ENCODE measurements around the gene TSPAN2. TPM values are rescaled to one million over a fixed set of nuclear protein-coding genes. Genes with fewer than 3 reads are reported as not detected.

Gene TSPAN2
- total and polyA plus RNA-seq, 2 experiments from 2014 or later, result 2.8 to 4.1 TPM

DNA sequence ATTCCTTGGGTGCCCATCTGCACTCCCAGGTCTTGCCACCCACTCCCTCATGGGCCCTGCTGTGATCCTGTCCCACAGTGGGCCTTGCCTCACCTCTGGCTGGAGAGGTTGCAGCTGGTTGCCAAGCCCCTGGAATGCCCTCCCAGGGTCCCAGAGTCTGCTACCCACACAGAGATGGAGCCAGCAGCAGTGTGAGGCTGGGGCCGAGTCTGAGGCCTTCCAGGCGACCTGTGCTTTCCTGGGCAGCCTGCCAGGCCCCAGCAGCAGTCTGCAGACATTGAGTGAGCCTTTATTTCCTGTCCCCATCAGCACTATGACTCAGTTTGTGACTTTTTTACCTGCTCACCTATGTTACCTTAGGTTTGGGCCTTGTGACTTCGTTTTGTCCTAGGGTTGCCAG lies 25.0 kb upstream of the TSPAN2 start:
- DNase-seq (ENCODE audit: low spot score), result peak; percentile 35

DNA sequence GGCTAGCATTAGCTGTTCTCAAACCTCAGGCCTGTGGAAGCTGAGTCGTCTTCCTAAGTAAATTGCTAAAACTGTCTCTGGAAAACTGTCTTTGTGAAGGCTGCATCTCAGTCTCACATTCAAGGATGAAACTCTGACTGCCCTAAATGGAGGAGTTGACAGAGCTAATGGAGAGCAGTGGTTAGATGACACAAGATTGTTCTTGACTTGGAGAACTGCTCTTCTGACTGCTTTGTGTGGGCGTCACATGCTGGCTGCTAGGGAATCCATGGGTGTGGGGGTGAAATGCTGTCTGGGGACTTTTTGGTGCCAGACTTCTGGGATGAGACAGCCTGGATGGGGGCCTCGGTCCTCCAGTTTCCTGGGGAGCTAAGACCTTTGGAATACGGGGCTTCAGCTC lies 24.5 kb upstream of the TSPAN2 start:
- Histone ChIP-seq H3K9me2 (replicated peaks; ENCODE audit: insufficient read depth) (no peaks in the 10 kb centered on the region), H3K79me2 (no peaks in the 10 kb centered on the region), H3K4me2 (no peak overlapping the region), H3K4me1 (ENCODE audit: insufficient read depth) (no peaks in the 10 kb centered on the region), H2AFZ (no peak overlapping the region), H4K20me1 (ENCODE audit: insufficient read depth, poor library complexity, severe bottlenecking) (no peaks in the 10 kb centered on the region), H3K4me3 (no peak overlapping the region), H3K27ac (no peak overlapping the region), H3K36me3 (replicated peaks; ENCODE audit: insufficient read depth, low read depth) (no peaks in the 10 kb centered on the region), H3K27me3 (no peaks in the 10 kb centered on the region), H3K9me3 (ENCODE audit: low read depth) (no peaks in the 10 kb centered on the region)
- no peak for TF ChIP-seq EZH2phosphoT487 (IDR thresholded peaks at IDR 0.05; ENCODE audit: low read depth, severe bottlenecking, unreplicated experiment)
- no peak for TF ChIP-seq EZH2 (IDR thresholded peaks at IDR 0.05; ENCODE audit: borderline replicate concordance)
- TF ChIP-seq CTCF (IDR thresholded peaks at IDR 0.05; ENCODE audit: poor library complexity), result no peak
- DNase-seq (ENCODE audit: low spot score), result no peak
- 86% methylated on average over 4 of the region's 4 CpGs for WGBS (ENCODE audit: low lambda C conversion rate, missing lambda C conversion rate)

More for the DNA sequence above, 25.0 kb upstream of the TSPAN2 start:
- WGBS (ENCODE audit: low lambda C conversion rate, missing lambda C conversion rate), result 69% methylated on average over 3 of the region's 3 CpGs
- no peaks in the 10 kb centered on the region for H3K79me2 ChIP-seq
- H3K27me3 ChIP-seq, result no peaks in the 10 kb centered on the region
- H3K9me3 ChIP-seq (ENCODE audit: low read depth), result no peaks in the 10 kb centered on the region
- no peak for TF ChIP-seq EZH2 (IDR thresholded peaks at IDR 0.05; ENCODE audit: borderline replicate concordance)
- no peak for TF ChIP-seq EZH2phosphoT487 (IDR thresholded peaks at IDR 0.05; ENCODE audit: low read depth, severe bottlenecking, unreplicated experiment)
- no peak for TF ChIP-seq CTCF (IDR thresholded peaks at IDR 0.05; ENCODE audit: poor library complexity)
- no peak overlapping the region for H3K27ac ChIP-seq
- no peak overlapping the region for H3K4me2 ChIP-seq
- no peaks in the 10 kb centered on the region for H3K36me3 ChIP-seq (replicated peaks; ENCODE audit: insufficient read depth, low read depth)
- H3K4me1 ChIP-seq (ENCODE audit: insufficient read depth), result no peaks in the 10 kb centered on the region
- no peaks in the 10 kb centered on the region for H3K9me2 ChIP-seq (replicated peaks; ENCODE audit: insufficient read depth)
- H3K4me3 ChIP-seq, result no peak overlapping the region
- H4K20me1 ChIP-seq (ENCODE audit: insufficient read depth, poor library complexity, severe bottlenecking), result no peaks in the 10 kb centered on the region
- H2AFZ ChIP-seq, result no peak overlapping the region

DNA sequence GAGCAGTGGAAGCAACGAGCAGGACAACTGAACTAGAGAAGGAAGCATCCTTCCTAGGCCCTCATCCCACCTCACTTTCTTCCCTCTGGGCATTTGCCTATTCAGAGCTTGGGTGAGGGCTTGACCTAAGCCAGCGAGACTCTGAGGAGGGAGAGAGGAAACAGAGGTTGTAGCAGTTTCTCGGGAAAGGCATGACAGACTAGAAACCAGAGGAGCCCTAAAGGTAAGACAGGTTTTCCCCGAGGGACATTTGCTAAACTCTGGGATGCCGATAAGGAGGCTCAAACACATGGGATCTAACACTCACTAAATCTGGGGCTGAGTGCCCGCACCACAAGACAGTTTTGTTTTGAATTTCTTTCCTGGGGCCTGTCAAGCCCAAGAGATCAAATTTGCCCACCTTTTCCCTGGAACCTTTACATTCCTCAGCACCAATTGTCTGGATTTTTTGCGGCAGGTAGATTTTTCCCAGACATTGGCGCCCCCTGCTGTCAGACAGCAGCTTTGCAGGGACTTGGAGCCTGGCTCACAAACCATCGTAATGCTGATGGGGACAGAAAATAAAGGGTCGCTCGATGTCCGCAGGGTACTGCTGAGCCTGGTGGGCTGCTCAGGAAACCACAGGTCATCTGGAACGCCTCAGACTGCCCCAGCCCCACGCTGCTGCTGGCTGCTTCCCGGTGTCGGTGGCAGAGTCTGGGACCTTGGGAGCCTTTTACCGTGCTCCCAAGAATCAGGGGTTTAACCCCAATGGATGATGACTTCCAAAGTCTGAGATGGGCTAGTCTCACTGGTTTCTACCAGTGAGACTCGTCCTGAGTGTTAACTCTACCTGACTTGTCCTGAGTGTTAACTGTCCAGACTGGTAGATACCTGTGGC lies 23.4 kb upstream of the TSPAN2 start:
- Histone ChIP-seq H3K4me3 (no peak overlapping the region), H3K27me3 (no peaks in the 10 kb centered on the region), H4K20me1 (ENCODE audit: insufficient read depth, poor library complexity, severe bottlenecking) (no peaks in the 10 kb centered on the region), H2AFZ (no peak overlapping the region), H3K36me3 (replicated peaks; ENCODE audit: insufficient read depth, low read depth) (no peaks in the 10 kb centered on the region), H3K27ac (no peak overlapping the region), H3K79me2 (no peaks in the 10 kb centered on the region), H3K4me1 (ENCODE audit: insufficient read depth) (peaks cover 6% of the 10 kb centered on the region), H3K4me2 (no peak overlapping the region), H3K9me2 (replicated peaks; ENCODE audit: insufficient read depth) (no peaks in the 10 kb centered on the region), H3K9me3 (ENCODE audit: low read depth) (no peaks in the 10 kb centered on the region)
- TF ChIP-seq EZH2phosphoT487 (IDR thresholded peaks at IDR 0.05; ENCODE audit: low read depth, severe bottlenecking, unreplicated experiment), result no peak
- TF ChIP-seq EZH2 (IDR thresholded peaks at IDR 0.05; ENCODE audit: borderline replicate concordance), result no peak
- peak; percentile 90 for TF ChIP-seq CTCF (IDR thresholded peaks at IDR 0.05; ENCODE audit: poor library complexity)
- 29% methylated on average over 18 of the region's 18 CpGs for WGBS (ENCODE audit: low lambda C conversion rate, missing lambda C conversion rate)
- DNase-seq (ENCODE audit: low spot score), result peak; percentile 34
